Measurements from ENCODE around the gene ARHGAP44.
A peak's percentile ranks its signal among the peaks of the same experiment; 100 is the strongest.

The ARHGAP44 gene

DNA sequence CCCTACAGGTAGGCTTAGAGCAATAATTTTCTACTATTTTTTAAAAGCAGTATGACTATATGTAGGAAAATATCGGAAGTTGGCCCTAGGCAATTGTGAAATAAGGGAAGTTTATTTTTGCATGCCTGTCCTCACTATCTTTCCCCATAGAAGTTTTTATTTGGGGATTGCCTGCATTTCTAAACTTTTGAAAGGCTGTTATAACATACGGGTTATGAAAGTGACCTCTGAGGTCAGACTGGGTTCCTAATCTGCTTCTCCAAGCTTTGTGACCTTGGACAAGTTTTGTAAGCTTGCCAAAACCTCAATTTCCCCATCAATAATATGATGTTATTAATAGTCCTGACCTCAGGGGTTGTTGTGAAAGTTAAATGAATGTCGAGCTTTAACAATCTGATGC, 67.1 kb downstream of the ARHGAP44 start (continued):
- TF ChIP-seq, protein P1, sequence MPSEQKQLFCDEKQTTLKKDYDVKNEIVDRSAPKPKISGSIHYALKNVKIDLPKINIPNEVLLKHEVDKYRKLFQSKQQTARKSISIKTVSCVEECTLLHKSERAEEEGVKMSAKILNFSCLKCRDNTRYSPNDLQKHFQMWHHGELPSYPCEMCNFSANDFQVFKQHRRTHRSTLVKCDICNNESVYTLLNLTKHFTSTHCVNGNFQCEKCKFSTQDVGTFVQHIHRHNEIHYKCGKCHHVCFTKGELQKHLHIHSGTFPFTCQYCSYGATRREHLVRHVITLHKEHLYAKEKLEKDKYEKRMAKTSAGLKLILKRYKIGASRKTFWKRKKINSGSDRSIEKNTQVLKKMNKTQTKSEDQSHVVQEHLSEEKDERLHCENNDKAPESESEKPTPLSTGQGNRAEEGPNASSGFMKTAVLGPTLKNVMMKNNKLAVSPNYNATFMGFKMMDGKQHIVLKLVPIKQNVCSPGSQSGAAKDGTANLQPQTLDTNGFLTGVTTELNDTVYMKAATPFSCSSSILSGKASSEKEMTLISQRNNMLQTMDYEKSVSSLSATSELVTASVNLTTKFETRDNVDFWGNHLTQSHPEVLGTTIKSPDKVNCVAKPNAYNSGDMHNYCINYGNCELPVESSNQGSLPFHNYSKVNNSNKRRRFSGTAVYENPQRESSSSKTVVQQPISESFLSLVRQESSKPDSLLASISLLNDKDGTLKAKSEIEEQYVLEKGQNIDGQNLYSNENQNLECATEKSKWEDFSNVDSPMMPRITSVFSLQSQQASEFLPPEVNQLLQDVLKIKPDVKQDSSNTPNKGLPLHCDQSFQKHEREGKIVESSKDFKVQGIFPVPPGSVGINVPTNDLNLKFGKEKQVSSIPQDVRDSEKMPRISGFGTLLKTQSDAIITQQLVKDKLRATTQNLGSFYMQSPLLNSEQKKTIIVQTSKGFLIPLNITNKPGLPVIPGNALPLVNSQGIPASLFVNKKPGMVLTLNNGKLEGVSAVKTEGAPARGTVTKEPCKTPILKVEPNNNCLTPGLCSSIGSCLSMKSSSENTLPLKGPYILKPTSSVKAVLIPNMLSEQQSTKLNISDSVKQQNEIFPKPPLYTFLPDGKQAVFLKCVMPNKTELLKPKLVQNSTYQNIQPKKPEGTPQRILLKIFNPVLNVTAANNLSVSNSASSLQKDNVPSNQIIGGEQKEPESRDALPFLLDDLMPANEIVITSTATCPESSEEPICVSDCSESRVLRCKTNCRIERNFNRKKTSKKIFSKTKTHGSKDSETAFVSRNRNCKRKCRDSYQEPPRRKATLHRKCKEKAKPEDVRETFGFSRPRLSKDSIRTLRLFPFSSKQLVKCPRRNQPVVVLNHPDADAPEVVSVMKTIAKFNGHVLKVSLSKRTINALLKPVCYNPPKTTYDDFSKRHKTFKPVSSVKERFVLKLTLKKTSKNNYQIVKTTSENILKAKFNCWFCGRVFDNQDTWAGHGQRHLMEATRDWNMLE (tag by site-specific recombination; conservative IDR thresholded peaks at IDR 0.05; ENCODE audit: low read depth): no peak
- no peak for TF ChIP-seq ZNF302 (tag by site-specific recombination; IDR thresholded peaks at IDR 0.05; ENCODE audit: low read depth)
- TF ChIP-seq ZNF596 (tag by site-specific recombination; IDR thresholded peaks at IDR 0.05): no peak

DNA sequence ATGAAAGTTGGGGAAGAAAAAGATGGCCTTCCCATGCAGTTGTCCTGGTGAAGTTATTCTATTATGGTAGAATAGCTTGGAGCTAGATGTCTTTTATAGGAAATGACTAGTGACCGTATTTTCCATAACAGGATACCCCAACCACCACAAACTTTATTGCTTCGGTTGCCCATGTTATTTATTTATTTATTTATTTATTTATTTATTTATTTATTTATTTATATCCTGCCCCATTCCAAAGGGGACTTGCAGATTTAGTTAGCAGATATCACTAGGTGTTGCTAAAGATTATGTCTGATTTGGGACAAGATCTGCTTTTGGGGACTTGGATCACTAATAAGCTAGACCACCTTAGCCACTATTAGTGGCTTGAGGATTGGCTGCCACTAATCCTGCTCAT, 68.3 kb downstream of the ARHGAP44 start:
- no peak overlapping the region for H3K4me3 ChIP-seq (ENCODE audit: low read depth, low read length)
- no peaks in the 10 kb centered on the region for H3K4me1 ChIP-seq (ENCODE audit: control insufficient read depth, insufficient read depth, low read length)
- no peak overlapping the region for H3K27ac ChIP-seq (ENCODE audit: extremely low read depth, low read depth, low read length)
- CTCF ChIA-PET: interaction anchor here (0.9 kb wide), 1 partner anchor 312 kb away, joined by 3 read pairs; no protein-coding TSS in a partner anchor
- no peaks in the 10 kb centered on the region for H3K9me3 ChIP-seq (ENCODE audit: control insufficient read depth, insufficient read depth, low read depth, low read length)
- H3K36me3 ChIP-seq (ENCODE audit: control insufficient read depth in 2 of 2, insufficient read depth in 1 of 2, low read length in 2 of 2): no peaks in the 10 kb centered on the region
- POLR2A ChIA-PET: no interaction called here
- TF ChIP-seq, protein P2, sequence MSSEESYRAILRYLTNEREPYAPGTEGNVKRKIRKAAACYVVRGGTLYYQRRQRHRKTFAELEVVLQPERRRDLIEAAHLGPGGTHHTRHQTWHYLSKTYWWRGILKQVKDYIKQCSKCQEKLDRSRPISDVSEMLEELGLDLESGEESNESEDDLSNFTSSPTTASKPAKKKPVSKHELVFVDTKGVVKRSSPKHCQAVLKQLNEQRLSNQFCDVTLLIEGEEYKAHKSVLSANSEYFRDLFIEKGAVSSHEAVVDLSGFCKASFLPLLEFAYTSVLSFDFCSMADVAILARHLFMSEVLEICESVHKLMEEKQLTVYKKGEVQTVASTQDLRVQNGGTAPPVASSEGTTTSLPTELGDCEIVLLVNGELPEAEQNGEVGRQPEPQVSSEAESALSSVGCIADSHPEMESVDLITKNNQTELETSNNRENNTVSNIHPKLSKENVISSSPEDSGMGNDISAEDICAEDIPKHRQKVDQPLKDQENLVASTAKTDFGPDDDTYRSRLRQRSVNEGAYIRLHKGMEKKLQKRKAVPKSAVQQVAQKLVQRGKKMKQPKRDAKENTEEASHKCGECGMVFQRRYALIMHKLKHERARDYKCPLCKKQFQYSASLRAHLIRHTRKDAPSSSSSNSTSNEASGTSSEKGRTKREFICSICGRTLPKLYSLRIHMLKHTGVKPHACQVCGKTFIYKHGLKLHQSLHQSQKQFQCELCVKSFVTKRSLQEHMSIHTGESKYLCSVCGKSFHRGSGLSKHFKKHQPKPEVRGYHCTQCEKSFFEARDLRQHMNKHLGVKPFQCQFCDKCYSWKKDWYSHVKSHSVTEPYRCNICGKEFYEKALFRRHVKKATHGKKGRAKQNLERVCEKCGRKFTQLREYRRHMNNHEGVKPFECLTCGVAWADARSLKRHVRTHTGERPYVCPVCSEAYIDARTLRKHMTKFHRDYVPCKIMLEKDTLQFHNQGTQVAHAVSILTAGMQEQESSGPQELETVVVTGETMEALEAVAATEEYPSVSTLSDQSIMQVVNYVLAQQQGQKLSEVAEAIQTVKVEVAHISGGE (tag by site-specific recombination; conservative IDR thresholded peaks at IDR 0.05; ENCODE audit: low read depth): peak; percentile 61
- TF ChIP-seq ZNF529 (tag by site-specific recombination; IDR thresholded peaks at IDR 0.05; ENCODE audit: insufficient replicate concordance) (no peak), IKZF3 (tag by site-specific recombination; IDR thresholded peaks at IDR 0.05) (no peak), ZNF394 (tag by site-specific recombination; IDR thresholded peaks at IDR 0.05; ENCODE audit: borderline replicate concordance) (peak; percentile 80; the same call in 1 of the 2 replicates), ZNF560 (tag by site-specific recombination; IDR thresholded peaks at IDR 0.05; ENCODE audit: borderline replicate concordance) (peak; percentile 52; the same call in 1 of the 2 replicates), ZNF629 (tag by site-specific recombination; IDR thresholded peaks at IDR 0.05) (0 out of 2 replicates have a peak, but pooled peaks have one; percentile 13), ZNF555 (tag by site-specific recombination; conservative IDR thresholded peaks at IDR 0.05) (peak; percentile 51), ZNF433 (tag by site-specific recombination; IDR thresholded peaks at IDR 0.05; ENCODE audit: low read depth) (peak; percentile 26; the same call in 1 of the 2 replicates), ZNF292 (tag by site-specific recombination; IDR thresholded peaks at IDR 0.05; ENCODE audit: borderline replicate concordance, low read depth) (0 out of 2 replicates have a peak, but pooled peaks have one; percentile 34), ZNF426 (tag by site-specific recombination; IDR thresholded peaks at IDR 0.05) (peak; percentile 62), ZNF140 (tag by site-specific recombination; IDR thresholded peaks at IDR 0.05) (peak; percentile 65; the same call in 1 of the 2 replicates), ZNF169 (tag by site-specific recombination; IDR thresholded peaks at IDR 0.05) (no peak), ZNF132 (tag by site-specific recombination; IDR thresholded peaks at IDR 0.05; ENCODE audit: borderline replicate concordance) (no peak), ZNF623 (tag by site-specific recombination; IDR thresholded peaks at IDR 0.05) (peak; percentile 57), ZNF112 (tag by site-specific recombination; IDR thresholded peaks at IDR 0.05) (no peak), ZNF266 (tag by site-specific recombination; IDR thresholded peaks at IDR 0.05; ENCODE audit: low read depth) (no peak), ZNF654 (tag by site-specific recombination; IDR thresholded peaks at IDR 0.05; ENCODE audit: low read depth) (peak; percentile 15; the same call in 1 of the 2 replicates), ZNF558 (tag by site-specific recombination; IDR thresholded peaks at IDR 0.05) (0 out of 2 replicates have a peak, but pooled peaks have one; percentile 53)
- TF ChIP-seq, protein P3, sequence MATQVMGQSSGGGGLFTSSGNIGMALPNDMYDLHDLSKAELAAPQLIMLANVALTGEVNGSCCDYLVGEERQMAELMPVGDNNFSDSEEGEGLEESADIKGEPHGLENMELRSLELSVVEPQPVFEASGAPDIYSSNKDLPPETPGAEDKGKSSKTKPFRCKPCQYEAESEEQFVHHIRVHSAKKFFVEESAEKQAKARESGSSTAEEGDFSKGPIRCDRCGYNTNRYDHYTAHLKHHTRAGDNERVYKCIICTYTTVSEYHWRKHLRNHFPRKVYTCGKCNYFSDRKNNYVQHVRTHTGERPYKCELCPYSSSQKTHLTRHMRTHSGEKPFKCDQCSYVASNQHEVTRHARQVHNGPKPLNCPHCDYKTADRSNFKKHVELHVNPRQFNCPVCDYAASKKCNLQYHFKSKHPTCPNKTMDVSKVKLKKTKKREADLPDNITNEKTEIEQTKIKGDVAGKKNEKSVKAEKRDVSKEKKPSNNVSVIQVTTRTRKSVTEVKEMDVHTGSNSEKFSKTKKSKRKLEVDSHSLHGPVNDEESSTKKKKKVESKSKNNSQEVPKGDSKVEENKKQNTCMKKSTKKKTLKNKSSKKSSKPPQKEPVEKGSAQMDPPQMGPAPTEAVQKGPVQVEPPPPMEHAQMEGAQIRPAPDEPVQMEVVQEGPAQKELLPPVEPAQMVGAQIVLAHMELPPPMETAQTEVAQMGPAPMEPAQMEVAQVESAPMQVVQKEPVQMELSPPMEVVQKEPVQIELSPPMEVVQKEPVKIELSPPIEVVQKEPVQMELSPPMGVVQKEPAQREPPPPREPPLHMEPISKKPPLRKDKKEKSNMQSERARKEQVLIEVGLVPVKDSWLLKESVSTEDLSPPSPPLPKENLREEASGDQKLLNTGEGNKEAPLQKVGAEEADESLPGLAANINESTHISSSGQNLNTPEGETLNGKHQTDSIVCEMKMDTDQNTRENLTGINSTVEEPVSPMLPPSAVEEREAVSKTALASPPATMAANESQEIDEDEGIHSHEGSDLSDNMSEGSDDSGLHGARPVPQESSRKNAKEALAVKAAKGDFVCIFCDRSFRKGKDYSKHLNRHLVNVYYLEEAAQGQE (tag by site-specific recombination; IDR thresholded peaks at IDR 0.05): 0 out of 2 replicates have a peak, but pooled peaks have one; percentile 41

Measured in HEK293 (cell line).